HEK293 (cell line): Measurements from ENCODE around the gene ROR2.
"Not testable (repeated sequence)": the region's sequence is repeated elsewhere in the genome, so short reads cannot be mapped to it uniquely, and the experiment has no call there.

Experiments
- CTCF ChIA-PET: fragments of 350-600 bp; formaldehyde crosslinking; extraction: SDS; loops from one replicate; lab custom pipeline; 2021; ENCODE audit warnings: antibody characterized with exemption; lab: Yijun Ruan, JAX
- POLR2A ChIA-PET: fragments of 300-600 bp; formaldehyde crosslinking; extraction: SDS; loops from one replicate; lab custom pipeline; 2020; ENCODE audit warnings: antibody characterized with exemption, inconsistent platforms; lab: Yijun Ruan, JAX
- H3K27ac ChIP-seq: fragments of 200-500 bp; sonication (Bioruptor generic); 2 replicates; pipeline ENCODE4 v1.5.1; 2014; ENCODE audit warnings: low read depth, low read length, control low read depth, inconsistent platforms; ENCODE audit errors: extremely low read depth
- H3K36me3 ChIP-seq, 2 experiments: fragments of 200-500 bp in 1 of 2; sonication (Bioruptor generic) in 1 of 2; 1 replicate in 1 of 2; 2 replicates in 1 of 2; pipeline ENCODE4 v1.5.1; 2014 to 2017; ENCODE audit warnings: inconsistent platforms in 2 of 2, low read length in 2 of 2; ENCODE audit not compliant: control insufficient read depth in 2 of 2, insufficient read depth in 1 of 2
- H3K4me1 ChIP-seq: fragments of 200-500 bp; sonication (Bioruptor generic); 2 replicates; pipeline ENCODE4 v1.5.1; 2014; ENCODE audit warnings: mild to moderate bottlenecking, low read length, inconsistent platforms; ENCODE audit not compliant: control insufficient read depth, insufficient read depth
- H3K4me3 ChIP-seq: 2 replicates; pipeline ENCODE4 v1.5.1; 2011; ENCODE audit warnings: low read depth, mild to moderate bottlenecking, control low read depth, low read length, moderate library complexity
- H3K9me3 ChIP-seq: fragments of 200-500 bp; sonication (Bioruptor generic); 2 replicates; pipeline ENCODE4 v1.5.1; 2014; ENCODE audit warnings: low read depth, low read length, inconsistent platforms; ENCODE audit not compliant: control insufficient read depth, insufficient read depth
- EGR2 ChIP-seq: fragments of 450-650 bp; formaldehyde crosslinking; IDR thresholded peaks from 2 replicates; pipeline ENCODE4 v1.5.1; 2016; ENCODE audit warnings: low read depth, missing biosample characterization, missing genetic modification characterization
- GLI4 ChIP-seq: fragments of 450-650 bp; formaldehyde crosslinking; IDR thresholded peaks from 2 replicates; pipeline ENCODE4 v1.5.1; 2016; ENCODE audit warnings: missing biosample characterization, missing genetic modification characterization
- HOXA7 ChIP-seq: sonication (generic); formaldehyde crosslinking; IDR thresholded peaks from 2 replicates; pipeline ENCODE4 v1.8.1; 2022; ENCODE audit warnings: missing genetic modification reagents, borderline replicate concordance
- SP3 ChIP-seq: fragments of 450-650 bp; formaldehyde crosslinking; IDR thresholded peaks from 2 replicates; pipeline ENCODE4 v1.5.1; 2016; ENCODE audit warnings: missing biosample characterization, missing genetic modification characterization
- ZBTB20 ChIP-seq: fragments of 450-650 bp; formaldehyde crosslinking; IDR thresholded peaks from 2 replicates; pipeline ENCODE4 v1.5.1; 2016; ENCODE audit warnings: missing biosample characterization, missing genetic modification characterization
- ZFHX2 ChIP-seq: fragments of 450-650 bp; formaldehyde crosslinking; conservative IDR thresholded peaks from 2 replicates; pipeline ENCODE4 v1.5.1; 2016; ENCODE audit warnings: missing biosample characterization, missing genetic modification characterization
- ZFP37 ChIP-seq: fragments of 450-650 bp; formaldehyde crosslinking; IDR thresholded peaks from 2 replicates; pipeline ENCODE4 v1.5.1; 2016; ENCODE audit warnings: missing biosample characterization, missing genetic modification characterization
- ZNF175 ChIP-seq: fragments of 450-650 bp; formaldehyde crosslinking; IDR thresholded peaks from 2 replicates; pipeline ENCODE4 v1.5.1; 2016; ENCODE audit warnings: missing biosample characterization, missing genetic modification characterization
- ZNF2 ChIP-seq: fragments of 450-650 bp; formaldehyde crosslinking; IDR thresholded peaks from 2 replicates; pipeline ENCODE4 v1.5.1; 2016; ENCODE audit warnings: missing biosample characterization, missing genetic modification characterization
- ZNF211 ChIP-seq: fragments of 450-650 bp; formaldehyde crosslinking; IDR thresholded peaks from 2 replicates; pipeline ENCODE4 v1.5.1; 2016; ENCODE audit warnings: low read depth, missing biosample characterization, missing genetic modification characterization
- ZNF221 ChIP-seq: fragments of 450-650 bp; formaldehyde crosslinking; IDR thresholded peaks from 2 replicates; pipeline ENCODE4 v1.5.1; 2017; ENCODE audit warnings: missing biosample characterization, missing genetic modification characterization, borderline replicate concordance
- ZNF223 ChIP-seq: fragments of 450-650 bp; formaldehyde crosslinking; IDR thresholded peaks from 2 replicates; pipeline ENCODE4 v1.5.1; 2016; ENCODE audit warnings: missing biosample characterization, missing genetic modification characterization
- ZNF248 ChIP-seq: fragments of 450-650 bp; formaldehyde crosslinking; IDR thresholded peaks from 2 replicates; pipeline ENCODE4 v1.5.1; 2017; ENCODE audit warnings: missing biosample characterization, missing genetic modification characterization
- ZNF302 ChIP-seq: fragments of 450-650 bp; formaldehyde crosslinking; IDR thresholded peaks from 2 replicates; pipeline ENCODE4 v1.5.1; 2016; ENCODE audit warnings: missing biosample characterization, missing genetic modification characterization, low read depth
- ZNF501 ChIP-seq: fragments of 450-650 bp; formaldehyde crosslinking; IDR thresholded peaks from 2 replicates; pipeline ENCODE4 v1.5.1; 2016; ENCODE audit warnings: missing biosample characterization, missing genetic modification characterization
- ZNF529 ChIP-seq: fragments of 450-650 bp; formaldehyde crosslinking; IDR thresholded peaks from 2 replicates; pipeline ENCODE4 v1.5.1; 2017; ENCODE audit warnings: missing genetic modification characterization, missing biosample characterization; ENCODE audit not compliant: insufficient replicate concordance
- ZNF658 ChIP-seq: fragments of 450-650 bp; formaldehyde crosslinking; IDR thresholded peaks from 2 replicates; pipeline ENCODE4; 2016; ENCODE audit warnings: missing biosample characterization, missing genetic modification characterization
- ZNF785 ChIP-seq: fragments of 450-650 bp; formaldehyde crosslinking; IDR thresholded peaks from 2 replicates; pipeline ENCODE4 v1.5.1; 2016; ENCODE audit warnings: missing biosample characterization, missing genetic modification characterization
- TF ChIP-seq, protein P1 (sequence below): fragments of 450-650 bp; formaldehyde crosslinking; IDR thresholded peaks from 2 replicates; pipeline ENCODE4 v1.5.1; 2016; ENCODE audit warnings: missing biosample characterization, missing genetic modification characterization, low read depth
- TF ChIP-seq, protein P2 (sequence below): fragments of 450-650 bp; IDR thresholded peaks from 2 replicates; pipeline ENCODE4 v1.5.1; 2018; ENCODE audit warnings: missing biosample characterization, missing genetic modification characterization
- TF ChIP-seq, protein P3 (sequence below): fragments of 450-650 bp; formaldehyde crosslinking; IDR thresholded peaks from 2 replicates; pipeline ENCODE4 v1.5.1; 2016; ENCODE audit warnings: missing biosample characterization, missing genetic modification characterization
- TF ChIP-seq, protein P4 (sequence below): fragments of 450-650 bp; formaldehyde crosslinking; IDR thresholded peaks from 2 replicates; pipeline ENCODE4 v1.5.1; 2017; ENCODE audit warnings: missing biosample characterization, missing genetic modification characterization
- TF ChIP-seq, protein P5 (sequence below): fragments of 450-650 bp; formaldehyde crosslinking; IDR thresholded peaks from 2 replicates; pipeline ENCODE4 v1.5.1; 2016; ENCODE audit warnings: missing biosample characterization, missing genetic modification characterization

ROR2 gene

DNA sequence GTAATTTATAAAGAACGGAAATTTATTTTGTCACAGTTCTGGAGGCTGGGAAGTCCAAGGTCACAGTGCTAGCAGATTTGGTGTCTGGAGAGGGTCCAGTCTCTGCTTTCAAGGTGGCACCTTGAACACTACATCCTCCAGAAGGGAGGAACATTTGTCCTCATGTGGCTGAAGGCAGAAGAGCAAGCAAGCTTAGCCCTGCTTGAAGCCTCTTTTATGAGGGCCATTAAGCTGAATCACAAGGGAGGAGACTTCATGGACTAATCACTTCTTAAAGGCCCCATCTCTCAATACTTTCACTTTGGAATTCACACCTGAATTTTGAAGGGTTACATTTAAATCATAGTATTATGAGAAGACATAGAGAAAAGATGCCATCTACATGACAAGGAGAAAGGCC, 311.0 kb downstream of the ROR2 start (continued):
- TF ChIP-seq, protein P1, sequence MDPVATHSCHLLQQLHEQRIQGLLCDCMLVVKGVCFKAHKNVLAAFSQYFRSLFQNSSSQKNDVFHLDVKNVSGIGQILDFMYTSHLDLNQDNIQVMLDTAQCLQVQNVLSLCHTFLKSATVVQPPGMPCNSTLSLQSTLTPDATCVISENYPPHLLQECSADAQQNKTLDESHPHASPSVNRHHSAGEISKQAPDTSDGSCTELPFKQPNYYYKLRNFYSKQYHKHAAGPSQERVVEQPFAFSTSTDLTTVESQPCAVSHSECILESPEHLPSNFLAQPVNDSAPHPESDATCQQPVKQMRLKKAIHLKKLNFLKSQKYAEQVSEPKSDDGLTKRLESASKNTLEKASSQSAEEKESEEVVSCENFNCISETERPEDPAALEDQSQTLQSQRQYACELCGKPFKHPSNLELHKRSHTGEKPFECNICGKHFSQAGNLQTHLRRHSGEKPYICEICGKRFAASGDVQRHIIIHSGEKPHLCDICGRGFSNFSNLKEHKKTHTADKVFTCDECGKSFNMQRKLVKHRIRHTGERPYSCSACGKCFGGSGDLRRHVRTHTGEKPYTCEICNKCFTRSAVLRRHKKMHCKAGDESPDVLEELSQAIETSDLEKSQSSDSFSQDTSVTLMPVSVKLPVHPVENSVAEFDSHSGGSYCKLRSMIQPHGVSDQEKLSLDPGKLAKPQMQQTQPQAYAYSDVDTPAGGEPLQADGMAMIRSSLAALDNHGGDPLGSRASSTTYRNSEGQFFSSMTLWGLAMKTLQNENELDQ (tag by site-specific recombination): no peak
- TF ChIP-seq ZNF785 (tag by site-specific recombination): no peak
- TF ChIP-seq GLI4 (tag by site-specific recombination): no peak

DNA sequence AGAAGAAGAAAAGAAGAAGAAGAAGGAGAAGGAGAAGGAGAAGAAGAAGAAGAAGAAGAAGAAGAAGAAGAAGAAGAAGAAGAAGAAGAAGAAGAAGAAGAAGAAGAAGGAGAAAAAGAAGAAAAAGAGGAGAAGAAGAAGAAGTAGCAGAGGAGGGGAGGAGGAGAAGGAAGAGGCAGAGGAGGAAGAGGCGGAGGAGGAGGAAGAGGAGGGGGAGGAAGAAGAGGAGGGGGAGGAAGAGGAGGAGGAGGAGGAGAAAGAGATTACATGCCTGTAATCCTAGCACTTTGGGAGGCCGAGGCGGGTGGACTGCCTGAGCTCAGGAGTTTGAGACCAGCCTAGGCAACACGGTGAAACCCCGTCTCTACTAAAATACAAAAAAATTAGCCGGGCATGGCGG, 315.2 kb downstream of the ROR2 start:
- CTCF ChIA-PET, H3K36me3 ChIP-seq, H3K4me1 ChIP-seq, H3K27ac ChIP-seq, POLR2A ChIA-PET, H3K4me3 ChIP-seq, H3K9me3 ChIP-seq: not testable (repeated sequence)
- TF ChIP-seq ZFHX2 (tag by site-specific recombination) (peak; percentile 45), EGR2 (peak; percentile 70; the same call in 1 of the 2 replicates)
- TF ChIP-seq, protein P2, sequence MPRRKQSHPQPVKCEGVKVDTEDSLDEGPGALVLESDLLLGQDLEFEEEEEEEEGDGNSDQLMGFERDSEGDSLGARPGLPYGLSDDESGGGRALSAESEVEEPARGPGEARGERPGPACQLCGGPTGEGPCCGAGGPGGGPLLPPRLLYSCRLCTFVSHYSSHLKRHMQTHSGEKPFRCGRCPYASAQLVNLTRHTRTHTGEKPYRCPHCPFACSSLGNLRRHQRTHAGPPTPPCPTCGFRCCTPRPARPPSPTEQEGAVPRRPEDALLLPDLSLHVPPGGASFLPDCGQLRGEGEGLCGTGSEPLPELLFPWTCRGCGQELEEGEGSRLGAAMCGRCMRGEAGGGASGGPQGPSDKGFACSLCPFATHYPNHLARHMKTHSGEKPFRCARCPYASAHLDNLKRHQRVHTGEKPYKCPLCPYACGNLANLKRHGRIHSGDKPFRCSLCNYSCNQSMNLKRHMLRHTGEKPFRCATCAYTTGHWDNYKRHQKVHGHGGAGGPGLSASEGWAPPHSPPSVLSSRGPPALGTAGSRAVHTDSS: peak; percentile 72; the same call in 1 of the 2 replicates

DNA sequence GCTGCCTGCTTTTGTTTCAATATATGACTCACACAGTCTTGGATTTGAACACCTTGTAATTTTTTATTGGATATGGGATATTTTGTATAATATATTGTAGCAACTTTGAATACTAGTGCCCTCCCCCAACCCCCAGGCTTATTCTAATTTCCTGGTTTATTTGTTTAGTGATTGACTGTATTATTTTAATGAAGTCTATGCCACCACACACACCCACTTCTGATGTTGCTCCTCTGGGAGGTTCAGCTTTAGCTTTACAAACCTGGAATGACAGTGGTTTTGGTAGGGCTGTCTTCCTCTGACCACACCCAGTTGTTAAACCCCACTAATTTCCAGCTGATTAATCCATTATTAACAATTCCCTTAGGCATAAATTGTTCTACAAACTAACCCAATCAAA, 320.3 kb downstream of the ROR2 start:
- POLR2A ChIA-PET: no interaction called here
- H3K27ac ChIP-seq: no peak overlapping the region
- H3K4me1 ChIP-seq: no peaks in the 10 kb centered on the region
- H3K36me3 ChIP-seq: no peaks in the 10 kb centered on the region
- no peaks in the 10 kb centered on the region for H3K9me3 ChIP-seq
- CTCF ChIA-PET: interaction anchor here (0.6 kb wide), 1 partner anchor 573 kb away, joined by 5 read pairs; no protein-coding TSS in a partner anchor
- no peak overlapping the region for H3K4me3 ChIP-seq
- TF ChIP-seq ZNF501 (tag by site-specific recombination): no peak
- TF ChIP-seq, protein P3, sequence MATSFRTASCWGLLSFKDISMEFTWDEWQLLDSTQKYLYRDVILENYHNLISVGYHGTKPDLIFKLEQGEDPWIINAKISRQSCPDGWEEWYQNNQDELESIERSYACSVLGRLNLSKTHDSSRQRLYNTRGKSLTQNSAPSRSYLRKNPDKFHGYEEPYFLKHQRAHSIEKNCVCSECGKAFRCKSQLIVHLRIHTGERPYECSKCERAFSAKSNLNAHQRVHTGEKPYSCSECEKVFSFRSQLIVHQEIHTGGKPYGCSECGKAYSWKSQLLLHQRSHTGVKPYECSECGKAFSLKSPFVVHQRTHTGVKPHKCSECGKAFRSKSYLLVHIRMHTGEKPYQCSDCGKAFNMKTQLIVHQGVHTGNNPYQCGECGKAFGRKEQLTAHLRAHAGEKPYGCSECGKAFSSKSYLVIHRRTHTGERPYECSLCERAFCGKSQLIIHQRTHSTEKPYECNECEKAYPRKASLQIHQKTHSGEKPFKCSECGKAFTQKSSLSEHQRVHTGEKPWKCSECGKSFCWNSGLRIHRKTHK: no peak
- TF ChIP-seq ZNF2 (tag by site-specific recombination): no peak
- no peak for TF ChIP-seq ZNF223 (tag by site-specific recombination)
- no peak for TF ChIP-seq ZBTB20
- no peak for TF ChIP-seq ZNF658 (tag by site-specific recombination)
- TF ChIP-seq, protein P4, sequence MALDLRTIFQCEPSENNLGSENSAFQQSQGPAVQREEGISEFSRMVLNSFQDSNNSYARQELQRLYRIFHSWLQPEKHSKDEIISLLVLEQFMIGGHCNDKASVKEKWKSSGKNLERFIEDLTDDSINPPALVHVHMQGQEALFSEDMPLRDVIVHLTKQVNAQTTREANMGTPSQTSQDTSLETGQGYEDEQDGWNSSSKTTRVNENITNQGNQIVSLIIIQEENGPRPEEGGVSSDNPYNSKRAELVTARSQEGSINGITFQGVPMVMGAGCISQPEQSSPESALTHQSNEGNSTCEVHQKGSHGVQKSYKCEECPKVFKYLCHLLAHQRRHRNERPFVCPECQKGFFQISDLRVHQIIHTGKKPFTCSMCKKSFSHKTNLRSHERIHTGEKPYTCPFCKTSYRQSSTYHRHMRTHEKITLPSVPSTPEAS (tag by site-specific recombination): no peak
- no peak for TF ChIP-seq ZNF248 (tag by site-specific recombination)
- no peak for TF ChIP-seq HOXA7 (CRISPR knock-in tag)
- TF ChIP-seq ZNF529 (tag by site-specific recombination): no peak
- TF ChIP-seq, protein P1 (tag by site-specific recombination): no peak
- TF ChIP-seq ZNF302 (tag by site-specific recombination): no peak
- TF ChIP-seq ZFP37 (tag by site-specific recombination): no peak
- TF ChIP-seq SP3: no peak
- TF ChIP-seq EGR2: no peak
- no peak for TF ChIP-seq ZNF211 (tag by site-specific recombination)
- TF ChIP-seq, protein P5, sequence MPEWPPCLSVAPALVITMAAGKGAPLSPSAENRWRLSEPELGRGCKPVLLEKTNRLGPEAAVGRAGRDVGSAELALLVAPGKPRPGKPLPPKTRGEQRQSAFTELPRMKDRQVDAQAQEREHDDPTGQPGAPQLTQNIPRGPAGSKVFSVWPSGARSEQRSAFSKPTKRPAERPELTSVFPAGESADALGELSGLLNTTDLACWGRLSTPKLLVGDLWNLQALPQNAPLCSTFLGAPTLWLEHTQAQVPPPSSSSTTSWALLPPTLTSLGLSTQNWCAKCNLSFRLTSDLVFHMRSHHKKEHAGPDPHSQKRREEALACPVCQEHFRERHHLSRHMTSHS (tag by site-specific recombination): no peak
- no peak for TF ChIP-seq ZNF175
- TF ChIP-seq ZNF221 (tag by site-specific recombination): no peak
